IPS-NIHi7 (cell line): Measurements from ENCODE around the gene TSPAN7.

Source experiments
- DNase-seq: peaks from one replicate; pipeline ENCODE4 v3.0.0; 2012; ENCODE audit warnings: mixed read lengths; ENCODE audit errors: extremely low spot score

Gene TSPAN7

DNA sequence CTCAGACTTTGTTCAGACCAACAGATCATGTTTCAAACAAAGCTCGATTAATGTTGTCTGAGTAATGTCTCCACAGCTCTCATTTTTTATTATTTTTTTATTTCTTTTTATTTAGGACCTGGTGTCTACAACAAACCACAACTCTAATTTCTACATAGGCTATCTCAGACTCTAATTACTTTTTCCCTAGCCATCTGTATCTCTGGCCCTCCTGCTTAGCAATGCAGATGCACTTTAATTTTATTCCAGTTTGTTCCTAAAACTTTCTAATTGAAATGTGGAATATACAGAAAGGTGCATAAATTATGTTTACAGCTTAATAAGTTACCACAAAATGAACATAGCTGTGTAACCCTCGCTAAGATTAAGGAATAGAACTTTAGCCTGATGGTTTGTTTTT is 120.8 kb downstream of the TSPAN7 start:
- no peak for DNase-seq

- DNase-seq = no peak
Observed at GRCh38 chrX:38692961-38693360, 131.6 kb downstream of the TSPAN7 start.

GRCh38 chrX:38694394-38694793 is 133.1 kb downstream of the TSPAN7 start:
- DNase-seq = no peak

DNA sequence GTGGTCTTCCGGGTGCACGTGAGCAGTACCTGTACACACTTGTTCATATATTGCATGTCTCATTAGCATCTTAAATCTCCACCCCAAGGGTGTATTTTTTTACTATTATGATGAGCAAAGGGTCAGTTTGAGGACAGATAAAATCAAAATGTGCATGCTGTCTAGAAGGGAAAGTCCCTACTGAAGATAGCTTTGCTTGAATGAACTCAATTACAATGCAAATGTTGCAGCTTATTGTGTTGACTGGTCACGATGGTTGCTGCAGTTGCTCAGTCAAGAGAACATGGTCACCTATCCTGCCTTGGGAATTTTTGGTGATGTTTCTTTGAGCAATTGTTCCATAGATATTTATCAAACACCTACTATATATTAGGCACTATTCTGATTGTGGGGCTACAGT is 136.1 kb downstream of the TSPAN7 start:
- DNase-seq = no peak

DNA sequence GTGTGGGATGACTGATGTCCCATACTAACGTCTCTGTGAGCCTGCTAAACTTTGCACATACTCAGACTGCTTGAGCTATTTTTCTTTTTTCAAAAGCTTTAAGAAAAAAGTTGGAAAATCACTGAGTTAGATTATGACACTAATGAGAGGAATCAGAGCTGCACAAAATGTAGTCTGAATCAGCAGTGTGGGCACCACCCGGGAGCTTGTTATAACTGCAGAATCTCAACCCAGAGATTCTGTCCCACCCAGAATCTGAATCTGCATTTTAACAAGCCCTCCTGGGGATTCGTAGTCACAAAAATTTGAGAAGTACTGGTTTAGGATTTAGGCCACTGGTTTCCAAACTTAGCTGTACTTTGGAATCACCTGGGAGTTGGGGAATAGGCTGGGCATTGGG is 137.8 kb downstream of the TSPAN7 start:
- DNase-seq = no peak

GRCh38 chrX:38699696-38700095 is 138.4 kb downstream of the TSPAN7 start:
- DNase-seq = no peak

- DNase-seq = peak; percentile 38
Observed at GRCh38 chrX:38701073-38701472, 139.7 kb downstream of the TSPAN7 start.

DNA sequence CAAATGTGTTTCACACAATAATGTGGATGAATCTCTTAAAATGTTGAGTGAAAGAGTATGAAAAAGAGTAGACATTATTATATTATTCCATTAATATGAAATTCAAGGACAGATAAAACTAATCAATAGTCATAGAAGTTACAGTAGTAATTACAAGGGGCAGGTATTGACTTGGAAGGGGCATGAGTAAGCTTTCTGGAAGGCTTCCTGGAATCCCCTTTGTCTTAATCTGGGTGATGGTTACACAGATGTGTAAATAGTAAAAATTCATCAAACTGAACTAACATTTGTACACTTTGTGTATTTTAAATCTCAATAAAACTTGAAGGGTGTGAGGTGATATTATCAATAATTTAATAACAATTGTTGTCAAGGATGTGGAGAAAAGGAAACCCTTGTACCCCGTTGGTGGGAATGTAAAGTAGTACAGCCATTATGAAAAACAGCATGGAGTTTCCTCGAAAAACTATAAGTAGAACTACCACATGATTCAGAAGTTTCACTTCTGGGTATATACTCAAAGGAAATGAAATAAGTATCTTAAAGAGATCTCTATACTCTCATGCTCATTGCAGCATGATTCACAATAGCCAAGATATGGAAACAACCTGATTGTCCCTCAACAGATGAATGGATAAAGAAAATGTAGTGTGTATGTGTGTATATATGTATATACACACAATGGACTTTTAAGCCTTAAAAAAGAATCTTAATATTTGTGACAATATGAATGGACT is 143.0 kb downstream of the TSPAN7 start:
- DNase-seq = no peak

- peak; percentile 73 for DNase-seq
Observed at GRCh38 chrX:38717871-38718270, 156.5 kb downstream of the TSPAN7 start.

DNA sequence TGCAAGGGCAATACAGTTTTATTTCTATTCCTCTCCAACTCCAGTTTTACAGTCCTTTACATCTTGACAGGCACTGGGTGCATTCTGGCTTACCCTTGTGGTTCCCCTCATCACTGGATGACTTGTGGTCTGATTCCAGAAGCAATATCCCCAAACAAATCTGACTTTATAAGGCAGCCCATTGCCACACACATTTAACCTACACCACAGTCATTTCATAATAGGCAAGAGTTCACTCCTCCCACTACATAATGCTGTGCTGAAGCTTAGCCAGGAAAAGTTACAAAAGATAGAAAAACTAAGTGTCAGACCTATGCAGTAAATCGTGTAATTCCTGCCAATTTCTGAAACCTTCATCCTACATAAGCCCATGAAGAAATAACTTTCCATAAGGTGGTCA is 157.0 kb downstream of the TSPAN7 start:
- no peak for DNase-seq

DNA sequence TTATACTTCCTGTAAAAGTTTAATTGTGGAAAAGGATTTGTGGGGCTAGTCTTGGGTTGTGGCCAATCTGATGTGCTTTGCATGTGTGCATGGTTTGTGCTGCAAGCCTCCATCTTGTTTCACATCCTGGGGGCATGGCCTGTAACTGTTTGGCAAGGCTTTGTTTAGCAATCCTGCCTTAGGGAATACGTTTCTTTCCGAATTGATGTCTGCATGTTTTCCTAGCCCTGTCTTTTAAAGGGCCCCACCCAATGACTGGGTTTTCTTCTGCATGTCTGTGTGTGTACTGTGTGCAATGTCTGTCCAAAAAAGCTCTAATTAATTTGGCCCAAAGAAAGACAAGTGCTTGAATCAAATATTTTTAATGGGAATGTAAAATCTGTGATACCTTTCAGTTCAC is 165.3 kb downstream of the TSPAN7 start:
- no peak for DNase-seq

GRCh38 chrX:38727668-38728067 is 166.3 kb downstream of the TSPAN7 start:
- no peak for DNase-seq

- DNase-seq = no peak
Observed at GRCh38 chrX:38732866-38733265, 171.5 kb downstream of the TSPAN7 start.
